ENCODE data around the gene FSD2. TPM values are rescaled to one million over a fixed set of nuclear protein-coding genes. Genes with fewer than 3 reads are reported as not detected.

FSD2 gene
- total and polyA plus RNA-seq, 10 of the 15 experiments (the other 5 are each of a cell fraction or from before 2014, with no cell fraction given), result under 0.01 to 0.39 (median 0.07) TPM; not detected in 3

DNA sequence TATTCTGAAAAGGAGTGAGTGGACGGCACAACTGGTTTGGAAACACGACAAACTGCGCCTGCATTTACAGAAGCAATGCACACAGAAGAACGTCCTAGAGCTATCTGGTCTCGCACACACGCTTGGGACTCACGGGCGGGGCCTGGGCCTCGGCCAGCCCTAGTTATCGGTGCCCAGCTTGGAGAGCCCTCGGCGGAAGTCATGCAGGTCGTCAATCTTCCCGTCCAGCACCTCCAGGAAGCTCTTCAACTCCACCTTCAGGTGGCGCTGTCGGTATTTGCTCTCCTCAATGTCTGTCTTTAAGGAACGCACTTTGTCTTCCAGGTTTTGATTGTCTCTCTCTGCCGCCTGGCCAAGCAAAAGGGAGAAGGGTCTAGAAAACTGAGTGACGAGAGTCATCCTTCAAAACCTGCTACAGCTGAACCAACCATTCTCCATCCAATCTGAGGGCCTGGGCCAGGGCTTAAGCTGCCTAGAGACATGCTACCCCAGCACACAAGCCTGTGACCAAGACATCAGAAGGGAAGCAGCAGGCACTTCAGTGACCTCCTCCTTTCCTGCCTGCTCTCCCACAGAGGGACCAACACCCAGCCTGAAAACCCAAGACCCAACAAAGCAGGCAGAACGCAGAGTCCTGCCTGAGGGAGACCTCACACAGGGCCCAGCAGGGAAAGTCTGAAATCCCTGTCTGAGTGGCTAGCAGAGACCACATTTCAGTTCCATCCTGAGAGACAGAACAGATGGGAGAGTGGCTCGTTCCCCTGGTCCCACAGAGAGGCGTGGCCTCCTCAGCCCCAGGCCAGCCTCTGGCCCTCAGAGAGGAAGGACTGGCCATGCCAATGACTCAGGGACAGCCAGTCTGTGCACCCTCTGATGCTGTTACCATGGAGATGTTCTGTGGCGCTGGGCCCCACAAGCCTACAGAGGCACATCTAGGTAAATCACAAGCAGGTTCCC, 44.0 kb upstream of the FSD2 start:
- TF ChIP-seq, protein P1, sequence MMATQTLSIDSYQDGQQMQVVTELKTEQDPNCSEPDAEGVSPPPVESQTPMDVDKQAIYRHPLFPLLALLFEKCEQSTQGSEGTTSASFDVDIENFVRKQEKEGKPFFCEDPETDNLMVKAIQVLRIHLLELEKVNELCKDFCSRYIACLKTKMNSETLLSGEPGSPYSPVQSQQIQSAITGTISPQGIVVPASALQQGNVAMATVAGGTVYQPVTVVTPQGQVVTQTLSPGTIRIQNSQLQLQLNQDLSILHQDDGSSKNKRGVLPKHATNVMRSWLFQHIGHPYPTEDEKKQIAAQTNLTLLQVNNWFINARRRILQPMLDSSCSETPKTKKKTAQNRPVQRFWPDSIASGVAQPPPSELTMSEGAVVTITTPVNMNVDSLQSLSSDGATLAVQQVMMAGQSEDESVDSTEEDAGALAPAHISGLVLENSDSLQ (IDR thresholded peaks at IDR 0.05), result peak; percentile 79
- TF ChIP-seq YY1 (IDR thresholded peaks at IDR 0.05; ENCODE audit: low read depth, low read length) (peak; percentile 65), PBX3 (IDR thresholded peaks at IDR 0.05; ENCODE audit: insufficient replicate concordance, low read depth, low read length) (peak; percentile 82), RAD21 (IDR thresholded peaks at IDR 0.05; ENCODE audit: insufficient read depth, low read depth, low read length) (peak; percentile 78), CTCF (IDR thresholded peaks at IDR 0.05 in 2 of 3, conservative IDR thresholded peaks at IDR 0.05 in 1 of 3; ENCODE audit: control insufficient read depth in 2 of 3, extremely low read depth in 1 of 3, insufficient read depth in 1 of 3, low read depth in 3 of 3, low read length in 3 of 3) (peak; percentile 64; a peak in 5 of 6 replicates), SKIL (IDR thresholded peaks at IDR 0.05; ENCODE audit: low read depth, poor library complexity, severe bottlenecking) (no peak), SMC3 (IDR thresholded peaks at IDR 0.05; ENCODE audit: borderline replicate concordance, low read length) (peak; percentile 63; the same call in 1 of the 2 replicates), CHD2 (IDR thresholded peaks at IDR 0.05; ENCODE audit: borderline replicate concordance, low read depth, low read length) (0 out of 2 replicates have a peak, but pooled peaks have one; percentile 15), ZNF24 (IDR thresholded peaks at IDR 0.05) (no peak)
- Histone ChIP-seq H3K36me3 (ENCODE audit: control insufficient read depth in 2 of 2, insufficient read depth in 2 of 2, low read length in 1 of 2) (no peaks in the 10 kb centered on the region), H3K9me3 (replicated peaks; ENCODE audit: control insufficient read depth, insufficient read depth, low read length) (no peaks in the 10 kb centered on the region), H3K9ac (ENCODE audit: control insufficient read depth, insufficient read depth, low read length) (no peak overlapping the region), H3K79me2 (ENCODE audit: control insufficient read depth, insufficient read depth, low read length) (no peaks in the 10 kb centered on the region), H2AFZ (ENCODE audit: control insufficient read depth, low read depth, low read length) (0 out of 2 replicates have a peak overlapping the region, but pooled peaks have one; percentile 26), H4K20me1 (ENCODE audit: control insufficient read depth, insufficient read depth) (no peaks in the 10 kb centered on the region), H3K4me1 (ENCODE audit: control insufficient read depth, insufficient read depth, low read length) (no peaks in the 10 kb centered on the region), H3K4me2 (ENCODE audit: control insufficient read depth, insufficient read depth) (no peak overlapping the region), H3K27me3 (replicated peaks in 1 of 2; ENCODE audit: control insufficient read depth in 2 of 2, insufficient read depth in 2 of 2, low read length in 1 of 2) (peaks cover 0 to 5% of the 10 kb centered on the region in 2 experiments; a peak in 1 of 4 replicates), H3K27ac (ENCODE audit: control insufficient read depth, insufficient read depth) (no peak overlapping the region), H3K4me3 (no peak overlapping the region)
- SMC1A ChIA-PET (ENCODE audit: uncharacterized antibody, unreplicated experiment), result interaction anchor here (1.0 to 2.3 kb wide), 7 partner anchors 39 to 162 kb away, joined by 3 to 16 read pairs (median 4); partner anchors contain the start of genes C15orf40, FSD2 and RAMAC
- peak; percentile 91 for FAIRE-seq
- BruUV-seq (replicated peaks), result no TSS peak
- ATAC-seq, result peak; percentile 82
- RAD21 ChIA-PET (ENCODE audit: unreplicated experiment), result interaction anchor here (0.7 to 1.8 kb wide), 4 partner anchors 17 to 152 kb away, joined by 3 to 9 read pairs (median 4); no protein-coding TSS in a partner anchor
- 50% methylated on average over 23 of the region's 23 CpGs for WGBS (ENCODE audit: insufficient coverage, insufficient replicate concordance, low lambda C conversion rate, missing lambda C conversion rate)
- in situ Hi-C loops (cut with MboI) (no loop called here), intact Hi-C loops (cut with micrococcal nuclease; ENCODE audit: unreplicated experiment) (loop anchor here (2.0 to 10.0 kb wide), 2 partner anchors 95 to 151 kb away; no protein-coding TSS in a partner anchor)
- POLR2A ChIA-PET, result interaction anchor here (0.7 kb wide), 1 partner anchor 136 kb away, joined by 3 read pairs; the partner anchor contains the start of gene RAMAC
- CTCF ChIA-PET, result interaction anchor here (0.5 to 4.8 kb wide), 21 partner anchors 9 to 525 kb away, joined by 3 to 43 read pairs (median 4); partner anchors contain the start of genes C15orf40 and RAMAC
- no peak for DNase-seq (ENCODE audit: low read depth, low spot score)

Measured in GM12878 (cell line).